Liver (tissue), 9 donors: ENCODE data around the gene GALNT6. TPM values are rescaled to one million over a fixed set of nuclear protein-coding genes. Genes with fewer than 3 reads are reported as not detected.

Source experiments
- DNase-seq: peaks from one replicate; pipeline ENCODE4 v3.0.0-alpha.2; 2017; ENCODE audit warnings: low spot score
- H3K27ac ChIP-seq, 2 donors: one replicate each; pipeline ENCODE4 v1.7.0; 2013; ENCODE audit warnings: inconsistent platforms in 2 of 2, low read length in 2 of 2, control low read depth in 1 of 2, low read depth in 1 of 2, mild to moderate bottlenecking in 1 of 2
- H3K27me3 ChIP-seq, 4 donors: one replicate each; pipeline versions ENCODE4 v1.6.1 to v1.7.0; 2013; ENCODE audit warnings: low read length in 3 of 4, inconsistent platforms in 1 of 4, mild to moderate bottlenecking in 1 of 4, moderate library complexity in 1 of 4; ENCODE audit not compliant: control insufficient read depth in 4 of 4, insufficient read depth in 4 of 4
- H3K36me3 ChIP-seq, 4 donors: one replicate each; pipeline versions ENCODE4 v1.6.1 to v1.7.0; 2013; ENCODE audit warnings: low read length in 3 of 4, mild to moderate bottlenecking in 3 of 4, low read depth in 1 of 4, moderate library complexity in 1 of 4; ENCODE audit not compliant: control insufficient read depth in 4 of 4, insufficient read depth in 3 of 4
- H3K4me1 ChIP-seq, 4 donors: one replicate each; pipeline versions ENCODE4 v1.6.1 to v1.7.0; 2013; ENCODE audit warnings: low read length in 3 of 4, mild to moderate bottlenecking in 3 of 4, moderate library complexity in 1 of 4; ENCODE audit not compliant: control insufficient read depth in 4 of 4, insufficient read depth in 4 of 4
- H3K4me3 ChIP-seq, 3 donors: one replicate each; pipeline versions ENCODE4 v1.6.1 to v1.7.0; 2013; ENCODE audit warnings: low read length in 3 of 3, control low read depth in 1 of 3, low read depth in 1 of 3, mild to moderate bottlenecking in 1 of 3
- H3K9ac ChIP-seq, 2 donors: one replicate each; pipeline ENCODE4 v1.7.0; 2013; ENCODE audit warnings: low read length in 2 of 2, mild to moderate bottlenecking in 2 of 2, moderate library complexity in 2 of 2, control low read depth in 1 of 2, low read depth in 1 of 2
- H3K9me3 ChIP-seq, 4 donors: one replicate each; pipeline versions ENCODE4 v1.6.1 to v1.7.0; 2013; ENCODE audit warnings: low read length in 3 of 4; ENCODE audit not compliant: control insufficient read depth in 4 of 4
- EGR1 ChIP-seq, 2 donors: IDR thresholded peaks; 2 replicates each; pipeline ENCODE4 v1.6.1; 2016 to 2018; ENCODE audit warnings: antibody characterized with exemption in 2 of 2, low read depth in 2 of 2
- FOXA1 ChIP-seq: IDR thresholded peaks from 2 replicates; pipeline ENCODE4 v1.6.1; 2016; ENCODE audit warnings: antibody characterized with exemption
- FOXA2 ChIP-seq: IDR thresholded peaks from 2 replicates; pipeline ENCODE4 v1.6.1; 2016; ENCODE audit warnings: antibody characterized with exemption
- GABPA ChIP-seq, 2 donors: IDR thresholded peaks in 1 of 2; conservative IDR thresholded peaks in 1 of 2; 2 replicates each; pipeline ENCODE4 v1.6.1; 2016; ENCODE audit warnings: antibody characterized with exemption in 2 of 2, mild to moderate bottlenecking in 1 of 2, moderate library complexity in 1 of 2
- HNF4A ChIP-seq, 2 donors: conservative IDR thresholded peaks; 2 replicates each; pipeline ENCODE4 v1.6.1; 2016; ENCODE audit warnings: antibody characterized with exemption in 2 of 2, mild to moderate bottlenecking in 2 of 2
- HNF4G ChIP-seq: IDR thresholded peaks from 2 replicates; pipeline ENCODE4 v1.6.1; 2016; ENCODE audit warnings: antibody characterized with exemption
- JUND ChIP-seq, 2 donors: IDR thresholded peaks; 2 replicates each; pipeline ENCODE4 v1.6.1; 2016; ENCODE audit warnings: antibody characterized with exemption in 2 of 2
- NR2F2 ChIP-seq: IDR thresholded peaks from 2 replicates; pipeline ENCODE4 v1.6.1; 2016; ENCODE audit warnings: antibody characterized with exemption
- RAD21 ChIP-seq, 2 donors: IDR thresholded peaks; 2 replicates each; pipeline ENCODE4 v1.6.1; 2016; ENCODE audit warnings: antibody characterized with exemption in 2 of 2, mild to moderate bottlenecking in 2 of 2
- RXRA ChIP-seq, 2 donors: IDR thresholded peaks; 2 replicates each; pipeline ENCODE4 v1.6.1; 2017 to 2018; ENCODE audit warnings: antibody characterized with exemption in 2 of 2, mild to moderate bottlenecking in 1 of 2
- SP1 ChIP-seq: IDR thresholded peaks from 2 replicates; pipeline ENCODE4 v1.6.1; 2018; ENCODE audit warnings: antibody characterized with exemption, mild to moderate bottlenecking
- TAF1 ChIP-seq: conservative IDR thresholded peaks from 2 replicates; pipeline ENCODE4 v1.6.1; 2016; ENCODE audit warnings: antibody characterized with exemption, mild to moderate bottlenecking
- YY1 ChIP-seq: IDR thresholded peaks from 2 replicates; pipeline ENCODE4 v1.6.1; 2016; ENCODE audit warnings: antibody characterized with exemption, mild to moderate bottlenecking
- WGBS: extraction: QIAGEN DNeasy Blood & Tissue Kit; methylation state at CpG from one replicate; pipeline ENCODE4 v1.1.7; 2013; 5-methylcytosine and 5-hydroxymethylcytosine counted together
- polyA plus RNA-seq, 2 donors: library from polyadenylated mRNA; stranded (reverse) in 1 of 2; unstranded in 1 of 2; fragments of 200-250 nt in 1 of 2; fragments of >200 nt in 1 of 2; fragmentation: Nextera tagmentation in 1 of 2; extraction: Ambion mirVana in 1 of 2; gene quantifications; one replicate each; pipeline versions ENCODE4 v1.2.1 to v1.2.3, GENCODE V29; 2013 to 2015
- total RNA-seq, 2 donors: library from RNA; depleted of rRNA; stranded (reverse); fragments of >200 nt; gene quantifications; one replicate each; pipeline ENCODE4 v1.2.3, GENCODE V29; 2014
- TF ChIP-seq, protein P1 (sequence below): IDR thresholded peaks from 2 replicates; pipeline ENCODE4 v1.6.1; 2016; ENCODE audit warnings: antibody characterized with exemption, mild to moderate bottlenecking
- TF ChIP-seq, protein P2 (sequence below): fragments of 150-350 bp; IDR thresholded peaks from 2 replicates; pipeline ENCODE4 v1.5.1; 2017; ENCODE audit warnings: improper control_type of control experiment, low read depth, low read length; ENCODE audit not compliant: missing input control
- TF ChIP-seq, protein P3 (sequence below): IDR thresholded peaks from 2 replicates; pipeline ENCODE4 v1.6.1; 2016; ENCODE audit warnings: antibody characterized with exemption
- TF ChIP-seq, protein P4 (sequence below): IDR thresholded peaks from 2 replicates; pipeline ENCODE4 v1.6.1; 2016; ENCODE audit warnings: antibody characterized with exemption
- TF ChIP-seq, protein P5 (sequence below): IDR thresholded peaks from 2 replicates; pipeline ENCODE4 v1.6.1; 2016; ENCODE audit warnings: antibody characterized with exemption
- donor health status: healthy.
- donor health status: healthy.
- donor health status: healthy.
- donor health status: healthy.
- donor health status: healthy.

Gene GALNT6
- total and polyA plus RNA-seq, 4 donors = 0.40 to 24.1 (median 1.2) TPM

DNA sequence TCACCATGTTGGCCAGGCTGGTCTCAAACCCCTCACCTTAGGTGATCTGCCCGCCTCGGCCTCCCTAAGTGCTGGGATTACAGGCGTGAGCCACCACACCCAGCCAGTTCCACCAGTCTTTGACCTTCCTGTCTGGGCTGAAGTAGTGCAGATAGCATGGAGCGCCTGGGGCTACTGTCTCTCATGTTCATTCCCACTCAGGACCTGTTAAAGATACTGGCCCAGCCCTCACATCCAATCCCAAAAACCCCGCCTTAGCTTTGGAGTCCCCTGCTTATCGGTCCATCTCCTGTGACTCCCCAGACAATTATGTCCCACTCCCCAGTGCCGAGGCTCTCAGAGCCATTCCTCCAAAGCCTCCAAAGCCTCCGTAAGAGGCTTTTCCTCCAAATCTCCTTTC, 32.7 kb downstream of the GALNT6 start:
- TF ChIP-seq, protein P1, sequence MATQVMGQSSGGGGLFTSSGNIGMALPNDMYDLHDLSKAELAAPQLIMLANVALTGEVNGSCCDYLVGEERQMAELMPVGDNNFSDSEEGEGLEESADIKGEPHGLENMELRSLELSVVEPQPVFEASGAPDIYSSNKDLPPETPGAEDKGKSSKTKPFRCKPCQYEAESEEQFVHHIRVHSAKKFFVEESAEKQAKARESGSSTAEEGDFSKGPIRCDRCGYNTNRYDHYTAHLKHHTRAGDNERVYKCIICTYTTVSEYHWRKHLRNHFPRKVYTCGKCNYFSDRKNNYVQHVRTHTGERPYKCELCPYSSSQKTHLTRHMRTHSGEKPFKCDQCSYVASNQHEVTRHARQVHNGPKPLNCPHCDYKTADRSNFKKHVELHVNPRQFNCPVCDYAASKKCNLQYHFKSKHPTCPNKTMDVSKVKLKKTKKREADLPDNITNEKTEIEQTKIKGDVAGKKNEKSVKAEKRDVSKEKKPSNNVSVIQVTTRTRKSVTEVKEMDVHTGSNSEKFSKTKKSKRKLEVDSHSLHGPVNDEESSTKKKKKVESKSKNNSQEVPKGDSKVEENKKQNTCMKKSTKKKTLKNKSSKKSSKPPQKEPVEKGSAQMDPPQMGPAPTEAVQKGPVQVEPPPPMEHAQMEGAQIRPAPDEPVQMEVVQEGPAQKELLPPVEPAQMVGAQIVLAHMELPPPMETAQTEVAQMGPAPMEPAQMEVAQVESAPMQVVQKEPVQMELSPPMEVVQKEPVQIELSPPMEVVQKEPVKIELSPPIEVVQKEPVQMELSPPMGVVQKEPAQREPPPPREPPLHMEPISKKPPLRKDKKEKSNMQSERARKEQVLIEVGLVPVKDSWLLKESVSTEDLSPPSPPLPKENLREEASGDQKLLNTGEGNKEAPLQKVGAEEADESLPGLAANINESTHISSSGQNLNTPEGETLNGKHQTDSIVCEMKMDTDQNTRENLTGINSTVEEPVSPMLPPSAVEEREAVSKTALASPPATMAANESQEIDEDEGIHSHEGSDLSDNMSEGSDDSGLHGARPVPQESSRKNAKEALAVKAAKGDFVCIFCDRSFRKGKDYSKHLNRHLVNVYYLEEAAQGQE = no peak
- TF ChIP-seq RAD21 (IDR thresholded peaks at IDR 0.05) (no peak), YY1 (no peak), RXRA (IDR thresholded peaks at IDR 0.05) (no peak), FOXA2 (no peak), HNF4G (no peak), JUND (IDR thresholded peaks at IDR 0.05) (no peak), TAF1 (no peak), NR2F2 (no peak), FOXA1 (no peak)
- TF ChIP-seq, protein P2, sequence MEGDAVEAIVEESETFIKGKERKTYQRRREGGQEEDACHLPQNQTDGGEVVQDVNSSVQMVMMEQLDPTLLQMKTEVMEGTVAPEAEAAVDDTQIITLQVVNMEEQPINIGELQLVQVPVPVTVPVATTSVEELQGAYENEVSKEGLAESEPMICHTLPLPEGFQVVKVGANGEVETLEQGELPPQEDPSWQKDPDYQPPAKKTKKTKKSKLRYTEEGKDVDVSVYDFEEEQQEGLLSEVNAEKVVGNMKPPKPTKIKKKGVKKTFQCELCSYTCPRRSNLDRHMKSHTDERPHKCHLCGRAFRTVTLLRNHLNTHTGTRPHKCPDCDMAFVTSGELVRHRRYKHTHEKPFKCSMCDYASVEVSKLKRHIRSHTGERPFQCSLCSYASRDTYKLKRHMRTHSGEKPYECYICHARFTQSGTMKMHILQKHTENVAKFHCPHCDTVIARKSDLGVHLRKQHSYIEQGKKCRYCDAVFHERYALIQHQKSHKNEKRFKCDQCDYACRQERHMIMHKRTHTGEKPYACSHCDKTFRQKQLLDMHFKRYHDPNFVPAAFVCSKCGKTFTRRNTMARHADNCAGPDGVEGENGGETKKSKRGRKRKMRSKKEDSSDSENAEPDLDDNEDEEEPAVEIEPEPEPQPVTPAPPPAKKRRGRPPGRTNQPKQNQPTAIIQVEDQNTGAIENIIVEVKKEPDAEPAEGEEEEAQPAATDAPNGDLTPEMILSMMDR = no peak
- H3K27ac ChIP-seq = no peak overlapping the region
- H3K4me3 ChIP-seq = no peak overlapping the region
- no peaks in the 10 kb centered on the region for H3K36me3 ChIP-seq
- H3K27me3 ChIP-seq = no peaks in the 10 kb centered on the region
- H3K4me1 ChIP-seq = no peaks in the 10 kb centered on the region
- WGBS = 96% methylated on average over 8 of the region's 8 CpGs
- no peaks in the 10 kb centered on the region for H3K9me3 ChIP-seq
- DNase-seq = no peak
- no peak overlapping the region for H3K9ac ChIP-seq

DNA sequence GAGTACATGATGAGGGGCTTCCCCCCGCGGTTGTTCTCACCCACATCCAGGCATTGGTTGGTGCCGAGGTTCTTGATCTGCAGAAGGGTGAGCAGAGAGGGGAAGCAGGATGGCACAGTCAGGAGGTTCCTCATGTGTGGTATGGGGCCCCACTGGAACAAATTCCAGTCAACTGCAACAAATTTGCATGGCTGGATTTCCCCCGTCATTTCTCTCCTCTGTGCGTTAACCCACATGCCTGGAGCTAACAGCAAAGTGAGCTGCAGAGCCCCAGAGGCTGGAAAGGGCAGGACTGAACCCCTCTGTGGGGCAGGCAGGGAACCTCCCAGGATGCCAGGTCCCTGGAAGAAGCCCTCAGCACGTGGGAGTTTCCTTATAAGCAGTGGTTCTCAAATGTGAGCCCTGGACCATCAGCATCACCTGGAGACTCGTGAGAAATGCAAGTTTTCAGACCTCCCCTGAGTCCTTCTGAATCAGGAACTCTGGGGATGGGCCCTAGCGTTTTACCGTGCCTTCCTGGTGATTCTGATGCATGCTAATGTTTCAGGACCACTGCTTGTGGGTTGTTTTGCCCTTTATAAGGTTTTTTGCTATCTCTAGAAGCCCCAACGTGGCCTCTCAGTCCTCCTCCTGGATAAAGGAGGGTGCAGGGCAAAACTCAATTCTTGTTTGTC, 33.7 kb downstream of the GALNT6 start:
- H3K36me3 ChIP-seq = no peaks in the 10 kb centered on the region
- no peak overlapping the region for H3K4me3 ChIP-seq
- H3K27me3 ChIP-seq = no peaks in the 10 kb centered on the region
- H3K9ac ChIP-seq = no peak overlapping the region
- H3K27ac ChIP-seq = no peak overlapping the region
- WGBS = 87% methylated on average over 10 of the region's 10 CpGs
- H3K4me1 ChIP-seq = no peaks in the 10 kb centered on the region
- H3K9me3 ChIP-seq = no peaks in the 10 kb centered on the region
- no peak for DNase-seq
- TF ChIP-seq GABPA (IDR thresholded peaks at IDR 0.05 in 1 of 2, conservative IDR thresholded peaks at IDR 0.05 in 1 of 2) (no peak), HNF4A (conservative IDR thresholded peaks at IDR 0.05) (no peak), TAF1 (no peak), NR2F2 (no peak), SP1 (no peak), FOXA1 (no peak), JUND (IDR thresholded peaks at IDR 0.05) (no peak), EGR1 (IDR thresholded peaks at IDR 0.05; ENCODE audit: low read depth in 2 of 2) (no peak), RXRA (IDR thresholded peaks at IDR 0.05) (no peak), YY1 (no peak)
- TF ChIP-seq, protein P3, sequence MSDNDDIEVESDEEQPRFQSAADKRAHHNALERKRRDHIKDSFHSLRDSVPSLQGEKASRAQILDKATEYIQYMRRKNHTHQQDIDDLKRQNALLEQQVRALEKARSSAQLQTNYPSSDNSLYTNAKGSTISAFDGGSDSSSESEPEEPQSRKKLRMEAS = no peak
- TF ChIP-seq, protein P1 = no peak
- TF ChIP-seq, protein P4, sequence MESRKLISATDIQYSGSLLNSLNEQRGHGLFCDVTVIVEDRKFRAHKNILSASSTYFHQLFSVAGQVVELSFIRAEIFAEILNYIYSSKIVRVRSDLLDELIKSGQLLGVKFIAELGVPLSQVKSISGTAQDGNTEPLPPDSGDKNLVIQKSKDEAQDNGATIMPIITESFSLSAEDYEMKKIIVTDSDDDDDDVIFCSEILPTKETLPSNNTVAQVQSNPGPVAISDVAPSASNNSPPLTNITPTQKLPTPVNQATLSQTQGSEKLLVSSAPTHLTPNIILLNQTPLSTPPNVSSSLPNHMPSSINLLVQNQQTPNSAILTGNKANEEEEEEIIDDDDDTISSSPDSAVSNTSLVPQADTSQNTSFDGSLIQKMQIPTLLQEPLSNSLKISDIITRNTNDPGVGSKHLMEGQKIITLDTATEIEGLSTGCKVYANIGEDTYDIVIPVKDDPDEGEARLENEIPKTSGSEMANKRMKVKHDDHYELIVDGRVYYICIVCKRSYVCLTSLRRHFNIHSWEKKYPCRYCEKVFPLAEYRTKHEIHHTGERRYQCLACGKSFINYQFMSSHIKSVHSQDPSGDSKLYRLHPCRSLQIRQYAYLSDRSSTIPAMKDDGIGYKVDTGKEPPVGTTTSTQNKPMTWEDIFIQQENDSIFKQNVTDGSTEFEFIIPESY = no peak
- TF ChIP-seq, protein P2 = no peak
- TF ChIP-seq, protein P5, sequence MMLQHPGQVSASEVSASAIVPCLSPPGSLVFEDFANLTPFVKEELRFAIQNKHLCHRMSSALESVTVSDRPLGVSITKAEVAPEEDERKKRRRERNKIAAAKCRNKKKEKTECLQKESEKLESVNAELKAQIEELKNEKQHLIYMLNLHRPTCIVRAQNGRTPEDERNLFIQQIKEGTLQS = no peak
